ENCODE results near the gene SPATS2. TPM values are rescaled to one million over a fixed set of nuclear protein-coding genes. Genes with fewer than 3 reads are reported as not detected.
"Not testable (repeated sequence)": the region's sequence is repeated elsewhere in the genome, so short reads cannot be mapped to it uniquely, and the experiment has no call there.

The SPATS2 gene
- total and polyA plus RNA-seq, 2 donors (not counting 1 experiment from before 2014, with no cell fraction given): 11.3 to 21.5 TPM

DNA sequence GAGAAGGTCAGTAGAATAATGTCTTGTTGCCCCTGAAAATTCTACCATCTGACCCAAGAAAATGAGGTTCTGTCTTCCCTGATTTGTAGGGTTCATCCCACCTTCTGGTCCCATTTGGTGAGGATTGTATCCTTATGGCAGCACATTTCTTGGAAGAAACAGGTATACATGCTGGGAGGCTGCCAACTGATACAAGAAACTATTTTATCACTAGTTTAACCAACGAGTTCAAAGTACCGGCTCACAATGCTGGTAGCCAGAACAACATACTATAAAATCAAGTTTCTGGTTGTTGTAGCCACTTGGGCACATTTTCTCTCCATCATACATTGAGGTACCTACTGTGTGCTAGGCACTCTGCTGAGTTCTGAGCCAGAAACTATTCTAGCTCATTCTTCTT is 164.5 kb downstream of the SPATS2 start:
- no peak overlapping the region for H3K4me2 ChIP-seq (replicated peaks; ENCODE audit: low read depth, low read length, poor library complexity, severe bottlenecking)
- no peaks in the 10 kb centered on the region for H3K9me3 ChIP-seq (ENCODE audit: control extremely low read depth in 1 of 3, control insufficient read depth in 2 of 3, insufficient read depth in 1 of 3, low read length in 2 of 3)
- H3K9ac ChIP-seq (ENCODE audit: low read length): no peak overlapping the region
- CTCF ChIA-PET: interaction anchor here (1.1 to 1.9 kb wide), 3 partner anchors 17 to 173 kb away, joined by 3 to 7 read pairs (median 5); no protein-coding TSS in a partner anchor
- ATAC-seq (ENCODE audit: low read depth): no peak
- TF ChIP-seq, protein P1, sequence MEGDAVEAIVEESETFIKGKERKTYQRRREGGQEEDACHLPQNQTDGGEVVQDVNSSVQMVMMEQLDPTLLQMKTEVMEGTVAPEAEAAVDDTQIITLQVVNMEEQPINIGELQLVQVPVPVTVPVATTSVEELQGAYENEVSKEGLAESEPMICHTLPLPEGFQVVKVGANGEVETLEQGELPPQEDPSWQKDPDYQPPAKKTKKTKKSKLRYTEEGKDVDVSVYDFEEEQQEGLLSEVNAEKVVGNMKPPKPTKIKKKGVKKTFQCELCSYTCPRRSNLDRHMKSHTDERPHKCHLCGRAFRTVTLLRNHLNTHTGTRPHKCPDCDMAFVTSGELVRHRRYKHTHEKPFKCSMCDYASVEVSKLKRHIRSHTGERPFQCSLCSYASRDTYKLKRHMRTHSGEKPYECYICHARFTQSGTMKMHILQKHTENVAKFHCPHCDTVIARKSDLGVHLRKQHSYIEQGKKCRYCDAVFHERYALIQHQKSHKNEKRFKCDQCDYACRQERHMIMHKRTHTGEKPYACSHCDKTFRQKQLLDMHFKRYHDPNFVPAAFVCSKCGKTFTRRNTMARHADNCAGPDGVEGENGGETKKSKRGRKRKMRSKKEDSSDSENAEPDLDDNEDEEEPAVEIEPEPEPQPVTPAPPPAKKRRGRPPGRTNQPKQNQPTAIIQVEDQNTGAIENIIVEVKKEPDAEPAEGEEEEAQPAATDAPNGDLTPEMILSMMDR (IDR thresholded peaks at IDR 0.05): no peak
- intact Hi-C loops (cut with micrococcal nuclease): no loop called here
- H4K20me1 ChIP-seq (ENCODE audit: control insufficient read depth, insufficient read depth, low read length, poor library complexity, severe bottlenecking): no peaks in the 10 kb centered on the region
- H3K27me3 Mint-ChIP-seq: peaks cover 14% of the 10 kb centered on the region
- no peak overlapping the region for H3K4me3 ChIP-seq (ENCODE audit: control extremely low read depth in 1 of 5, extremely low read depth in 1 of 5, insufficient read depth in 1 of 5, low read depth in 2 of 5, low read length in 4 of 5)
- H3K27ac ChIP-seq (ENCODE audit: low read length in 2 of 2): no peak overlapping the region
- no peak overlapping the region for H3K27ac Mint-ChIP-seq
- H3K79me2 ChIP-seq (ENCODE audit: control insufficient read depth, insufficient read depth, low read length): no peaks in the 10 kb centered on the region
- H3K4me1 ChIP-seq (ENCODE audit: control insufficient read depth in 2 of 2, insufficient read depth in 2 of 2, low read length in 2 of 2): peaks cover 6 to 12% of the 10 kb centered on the region in 2 donors
- H3K4me3 Mint-ChIP-seq: no peak overlapping the region
- no peaks in the 10 kb centered on the region for H3K9me3 Mint-ChIP-seq (ENCODE audit: insufficient read depth)
- WGBS (ENCODE audit: insufficient coverage): 100% methylated on average over 2 of the region's 2 CpGs
- H3K27me3 ChIP-seq (replicated peaks in 1 of 4; ENCODE audit: control extremely low read depth in 1 of 4, control insufficient read depth in 3 of 4, insufficient read depth in 4 of 4, low read length in 3 of 4): peaks cover 0 to 11% (median 2%) of the 10 kb centered on the region in 4 experiments
- H3K4me1 Mint-ChIP-seq: peaks cover 6% of the 10 kb centered on the region
- no peak overlapping the region for H2AFZ ChIP-seq (ENCODE audit: insufficient read depth, low read depth, low read length, poor library complexity, severe bottlenecking)
- no peak for DNase-seq
- no peaks in the 10 kb centered on the region for H3K36me3 ChIP-seq (replicated peaks in 1 of 2; ENCODE audit: control extremely low read depth in 1 of 2, control insufficient read depth in 1 of 2, extremely low read depth in 1 of 2, insufficient read depth in 2 of 2, low read length in 1 of 2)
- POLR2A ChIA-PET: no interaction called here

DNA sequence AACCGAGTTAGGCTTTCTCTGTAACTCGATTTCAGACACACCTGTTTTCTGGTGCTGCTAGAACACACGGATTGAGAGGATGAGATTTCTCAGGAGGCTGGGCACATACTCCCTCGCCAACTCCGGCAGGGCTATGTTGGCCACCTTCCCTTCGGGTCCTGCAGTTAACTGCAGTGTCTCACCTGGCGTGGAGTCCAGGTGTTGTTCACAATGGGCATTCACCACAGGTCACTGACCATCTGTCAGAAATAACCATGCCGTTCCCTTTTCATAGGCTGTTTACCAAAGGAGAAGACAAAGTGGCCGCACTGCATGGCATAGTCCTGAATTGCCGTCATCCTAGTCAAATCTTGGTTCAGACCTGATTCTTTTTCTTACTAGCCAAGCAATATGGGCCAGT is 166.1 kb downstream of the SPATS2 start:
- no peak overlapping the region for H3K4me3 Mint-ChIP-seq
- 91% methylated on average over 10 of the region's 10 CpGs for WGBS (ENCODE audit: insufficient coverage)
- ChIA-PET POLR2A (no interaction called here), CTCF (interaction anchor here (1.9 kb wide), 1 partner anchor 19 kb away, joined by 7 read pairs; no protein-coding TSS in a partner anchor)
- H3K27ac ChIP-seq (ENCODE audit: low read length in 2 of 2): no peak overlapping the region
- no peak for TF ChIP-seq EZH2 (IDR thresholded peaks at IDR 0.05; ENCODE audit: borderline replicate concordance, insufficient read depth, low read depth, low read length, poor library complexity, severe bottlenecking)
- TF ChIP-seq, protein P1 (IDR thresholded peaks at IDR 0.05): no peak
- H3K9me3 Mint-ChIP-seq (ENCODE audit: insufficient read depth): no peaks in the 10 kb centered on the region
- H3K27me3 Mint-ChIP-seq: peaks cover 17% of the 10 kb centered on the region
- no peak overlapping the region for H3K9ac ChIP-seq (ENCODE audit: low read length)
- H3K4me3 ChIP-seq (ENCODE audit: control extremely low read depth in 1 of 5, extremely low read depth in 1 of 5, insufficient read depth in 1 of 5, low read depth in 2 of 5, low read length in 4 of 5): no peak overlapping the region
- DNase-seq: no peak
- intact Hi-C loops (cut with micrococcal nuclease): no loop called here
- peaks cover 19% of the 10 kb centered on the region for H3K4me1 Mint-ChIP-seq
- no peak for ATAC-seq (ENCODE audit: low read depth)
- no peaks in the 10 kb centered on the region for H3K36me3 ChIP-seq (replicated peaks in 1 of 2; ENCODE audit: control extremely low read depth in 1 of 2, control insufficient read depth in 1 of 2, extremely low read depth in 1 of 2, insufficient read depth in 2 of 2, low read length in 1 of 2)
- H3K4me1 ChIP-seq (ENCODE audit: control insufficient read depth in 2 of 2, insufficient read depth in 2 of 2, low read length in 2 of 2): peaks cover 17 to 27% of the 10 kb centered on the region in 2 donors
- H3K27ac Mint-ChIP-seq: no peak overlapping the region
- peaks cover 0 to 23% (median 5%) of the 10 kb centered on the region in 4 experiments for H3K27me3 ChIP-seq (replicated peaks in 1 of 4; ENCODE audit: control extremely low read depth in 1 of 4, control insufficient read depth in 3 of 4, insufficient read depth in 4 of 4, low read length in 3 of 4)
- no peak overlapping the region for H3K4me2 ChIP-seq (replicated peaks; ENCODE audit: low read depth, low read length, poor library complexity, severe bottlenecking)
- peaks cover 0 to 2% (median 0%) of the 10 kb centered on the region in 3 donors for H3K9me3 ChIP-seq (ENCODE audit: control extremely low read depth in 1 of 3, control insufficient read depth in 2 of 3, insufficient read depth in 1 of 3, low read length in 2 of 3)
- no peaks in the 10 kb centered on the region for H3K79me2 ChIP-seq (ENCODE audit: control insufficient read depth, insufficient read depth, low read length)
- no peaks in the 10 kb centered on the region for H4K20me1 ChIP-seq (ENCODE audit: control insufficient read depth, insufficient read depth, low read length, poor library complexity, severe bottlenecking)
- no peak overlapping the region for H2AFZ ChIP-seq (ENCODE audit: insufficient read depth, low read depth, low read length, poor library complexity, severe bottlenecking)

DNA sequence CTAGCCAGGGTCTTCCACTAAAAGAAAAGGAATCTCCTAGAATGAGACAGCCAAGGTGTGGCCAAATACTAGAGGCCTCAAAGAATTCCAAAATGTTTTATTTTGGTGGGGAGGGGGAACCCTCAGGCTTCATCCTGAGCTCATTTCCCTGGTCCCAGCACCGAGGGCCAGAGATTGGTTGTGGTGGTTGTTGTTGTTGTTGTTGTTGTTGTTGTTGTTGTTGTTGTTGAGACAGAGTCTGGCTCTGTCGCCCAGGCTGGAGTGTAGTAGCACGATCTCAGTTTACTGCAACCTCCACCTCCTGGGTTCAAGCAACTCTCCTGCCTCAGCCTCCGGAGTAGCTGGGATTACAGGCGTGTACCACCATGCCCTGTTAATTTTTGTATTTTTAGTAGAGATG is 166.9 kb downstream of the SPATS2 start:
- H3K27ac ChIP-seq (ENCODE audit: low read length in 2 of 2); H3K4me3 ChIP-seq (ENCODE audit: control extremely low read depth in 1 of 5, extremely low read depth in 1 of 5, insufficient read depth in 1 of 5, low read depth in 2 of 5, low read length in 4 of 5); H3K4me2 ChIP-seq (replicated peaks; ENCODE audit: low read depth, low read length, poor library complexity, severe bottlenecking); H3K9me3 ChIP-seq (ENCODE audit: control extremely low read depth in 1 of 3, control insufficient read depth in 2 of 3, insufficient read depth in 1 of 3, low read length in 2 of 3); H3K9ac ChIP-seq (ENCODE audit: low read length); POLR2A ChIA-PET; H3K27ac Mint-ChIP-seq; H2AFZ ChIP-seq (ENCODE audit: insufficient read depth, low read depth, low read length, poor library complexity, severe bottlenecking); H3K79me2 ChIP-seq (ENCODE audit: control insufficient read depth, insufficient read depth, low read length); H4K20me1 ChIP-seq (ENCODE audit: control insufficient read depth, insufficient read depth, low read length, poor library complexity, severe bottlenecking); DNase-seq; ATAC-seq (ENCODE audit: low read depth); intact Hi-C loops (cut with micrococcal nuclease); H3K9me3 Mint-ChIP-seq (ENCODE audit: insufficient read depth); H3K4me3 Mint-ChIP-seq; H3K36me3 ChIP-seq (replicated peaks in 1 of 2; ENCODE audit: control extremely low read depth in 1 of 2, control insufficient read depth in 1 of 2, extremely low read depth in 1 of 2, insufficient read depth in 2 of 2, low read length in 1 of 2): not testable (repeated sequence)
- peaks cover 19% of the 10 kb centered on the region for H3K4me1 Mint-ChIP-seq
- WGBS (ENCODE audit: insufficient coverage): 93% methylated on average over 2 of the region's 5 CpGs
- peaks cover 17 to 29% of the 10 kb centered on the region in 2 donors for H3K4me1 ChIP-seq (ENCODE audit: control insufficient read depth in 2 of 2, insufficient read depth in 2 of 2, low read length in 2 of 2)
- H3K27me3 Mint-ChIP-seq: peaks cover 17% of the 10 kb centered on the region
- H3K27me3 ChIP-seq (replicated peaks in 1 of 4; ENCODE audit: control extremely low read depth in 1 of 4, control insufficient read depth in 3 of 4, insufficient read depth in 4 of 4, low read length in 3 of 4): peaks cover 0 to 25% (median 5%) of the 10 kb centered on the region in 4 experiments
- CTCF ChIA-PET: interaction anchor here (2.6 kb wide), 1 partner anchor 176 kb away, joined by 9 read pairs; no protein-coding TSS in a partner anchor
